Duodenal mucosa (tissue), 2 donors: ENCODE results near the gene TMEM150C.
A peak's percentile ranks its signal among the peaks of the same experiment; 100 is the strongest.
"Not testable (repeated sequence)": the region's sequence is repeated elsewhere in the genome, so short reads cannot be mapped to it uniquely, and the experiment has no call there.

Experiments used
- H3K27ac ChIP-seq: one replicate; pipeline ENCODE4 v1.7.0; 2013; ENCODE audit warnings: low read depth, low read length
- H3K27me3 ChIP-seq, 2 donors: one replicate each; pipeline ENCODE4 v1.7.0; 2013; ENCODE audit warnings: low read length in 2 of 2, control low read depth in 1 of 2; ENCODE audit not compliant: insufficient read depth in 2 of 2, control insufficient read depth in 1 of 2
- H3K36me3 ChIP-seq, 2 donors: one replicate each; pipeline ENCODE4 v1.7.0; 2013; ENCODE audit warnings: low read length in 2 of 2, control low read depth in 1 of 2; ENCODE audit not compliant: insufficient read depth in 2 of 2, control insufficient read depth in 1 of 2
- H3K4me1 ChIP-seq, 2 donors: one replicate each; pipeline ENCODE4 v1.7.0; 2013; ENCODE audit warnings: low read length in 2 of 2, control low read depth in 1 of 2; ENCODE audit not compliant: insufficient read depth in 2 of 2, control insufficient read depth in 1 of 2
- H3K4me3 ChIP-seq, 2 donors: one replicate each; pipeline ENCODE4 v1.7.0; 2013; ENCODE audit warnings: low read length in 2 of 2, low read depth in 1 of 2
- H3K9ac ChIP-seq, 2 donors: one replicate each; pipeline ENCODE4 v1.7.0; 2013; ENCODE audit warnings: low read length in 2 of 2, low read depth in 1 of 2
- H3K9me3 ChIP-seq, 2 donors: one replicate each; pipeline ENCODE4 v1.7.0; 2013; ENCODE audit warnings: low read length in 2 of 2, control low read depth in 1 of 2; ENCODE audit not compliant: control insufficient read depth in 1 of 2

TMEM150C gene

DNA sequence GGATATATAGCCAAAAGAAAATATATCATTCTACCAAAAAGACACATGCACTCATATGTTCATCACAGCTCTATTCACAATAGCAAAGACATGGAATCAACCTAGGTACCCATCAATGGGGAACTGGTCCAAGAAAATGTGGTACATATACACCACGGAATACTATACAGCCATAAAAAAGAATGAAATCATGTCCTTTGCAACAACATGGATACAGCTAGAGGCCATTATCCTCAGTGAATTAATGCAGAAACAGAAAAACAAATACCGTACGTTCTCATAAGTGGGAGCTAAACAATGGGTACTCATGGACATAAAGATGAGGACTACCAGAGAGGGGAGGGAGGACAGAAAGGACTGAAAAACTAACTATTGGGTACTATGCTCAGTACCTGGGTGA lies 13.9 kb downstream of the TMEM150C start:
- not testable (repeated sequence) for H3K4me3 ChIP-seq, H3K9ac ChIP-seq, H3K36me3 ChIP-seq, H3K27ac ChIP-seq, H3K4me1 ChIP-seq, H3K27me3 ChIP-seq, H3K9me3 ChIP-seq

DNA sequence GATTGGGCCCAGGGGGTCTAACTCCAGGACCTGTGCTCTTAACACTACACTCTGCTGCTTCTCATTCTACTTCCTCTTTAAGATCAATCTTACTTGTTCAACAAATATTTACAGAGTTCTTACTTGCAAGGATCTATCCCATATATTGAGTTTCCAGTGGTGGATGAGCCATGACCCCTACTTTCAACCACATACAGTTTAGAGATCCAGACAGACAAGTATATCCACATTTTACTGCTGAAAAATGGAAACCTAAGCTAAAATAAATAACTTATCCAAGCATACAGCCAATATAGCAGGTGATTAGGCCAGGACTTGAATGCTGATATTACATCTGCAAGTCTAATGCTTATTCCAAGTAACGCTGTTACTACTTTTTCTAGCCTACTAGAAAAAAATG lies 18.7 kb downstream of the TMEM150C start:
- no peaks in the 10 kb centered on the region for H3K27me3 ChIP-seq
- no peak overlapping the region for H3K9ac ChIP-seq
- no peak overlapping the region for H3K27ac ChIP-seq
- H3K4me3 ChIP-seq, result peak overlapping the region; percentile 4 to 37
- H3K36me3 ChIP-seq, result no peaks in the 10 kb centered on the region
- peaks cover 3 to 6% of the 10 kb centered on the region in 2 donors for H3K4me1 ChIP-seq
- H3K9me3 ChIP-seq, result no peaks in the 10 kb centered on the region

DNA sequence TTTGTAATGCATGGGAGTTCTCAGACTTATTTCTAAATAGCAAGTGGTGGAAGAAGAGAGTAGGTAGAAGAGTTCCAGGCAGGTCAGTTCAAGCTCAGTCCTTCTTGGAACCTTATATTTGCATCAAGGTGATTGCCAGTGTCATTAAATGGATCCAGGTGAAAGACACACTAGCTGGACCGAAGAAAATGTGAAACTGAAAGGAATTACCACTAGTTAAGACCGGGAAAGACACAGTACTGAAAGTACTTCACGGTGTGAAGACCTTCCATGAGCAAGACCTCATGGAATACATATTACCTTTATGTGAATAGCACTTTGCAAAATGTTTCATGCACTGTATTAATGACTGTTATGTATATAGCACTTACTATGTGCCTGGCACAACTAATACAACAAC lies 19.1 kb downstream of the TMEM150C start:
- H3K4me3 ChIP-seq, result peak overlapping the region; percentile 4 to 37
- H3K4me1 ChIP-seq, result peaks cover 3 to 6% of the 10 kb centered on the region in 2 donors
- no peak overlapping the region for H3K27ac ChIP-seq
- H3K9ac ChIP-seq, result no peak overlapping the region
- no peaks in the 10 kb centered on the region for H3K36me3 ChIP-seq
- no peaks in the 10 kb centered on the region for H3K9me3 ChIP-seq
- no peaks in the 10 kb centered on the region for H3K27me3 ChIP-seq

DNA sequence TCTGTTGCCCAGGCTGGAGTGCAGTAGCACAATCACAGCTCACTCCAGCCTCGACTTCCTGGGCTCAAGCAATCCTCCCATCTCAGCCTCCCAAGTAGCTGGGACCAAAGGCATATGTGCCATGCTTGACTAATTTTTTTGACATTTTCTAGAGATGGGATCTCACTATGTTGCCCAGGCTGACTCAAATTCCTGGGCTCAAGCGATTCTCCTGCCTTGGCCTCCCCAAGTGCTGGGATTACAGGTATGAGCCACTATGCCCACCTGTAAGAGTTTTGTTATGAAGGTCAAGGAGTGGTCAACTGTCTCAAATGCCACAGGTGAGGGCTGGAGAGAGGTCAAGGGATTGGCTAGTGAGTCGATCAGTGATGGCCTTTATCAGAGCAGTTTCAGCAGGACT lies 32.5 kb downstream of the TMEM150C start:
- no peaks in the 10 kb centered on the region for H3K9me3 ChIP-seq
- H3K27me3 ChIP-seq, result no peaks in the 10 kb centered on the region
- H3K4me1 ChIP-seq, result peaks cover 3 to 9% of the 10 kb centered on the region in 2 donors
- no peak overlapping the region for H3K9ac ChIP-seq
- no peak overlapping the region for H3K27ac ChIP-seq
- no peaks in the 10 kb centered on the region for H3K36me3 ChIP-seq
- H3K4me3 ChIP-seq, result no peak overlapping the region

DNA sequence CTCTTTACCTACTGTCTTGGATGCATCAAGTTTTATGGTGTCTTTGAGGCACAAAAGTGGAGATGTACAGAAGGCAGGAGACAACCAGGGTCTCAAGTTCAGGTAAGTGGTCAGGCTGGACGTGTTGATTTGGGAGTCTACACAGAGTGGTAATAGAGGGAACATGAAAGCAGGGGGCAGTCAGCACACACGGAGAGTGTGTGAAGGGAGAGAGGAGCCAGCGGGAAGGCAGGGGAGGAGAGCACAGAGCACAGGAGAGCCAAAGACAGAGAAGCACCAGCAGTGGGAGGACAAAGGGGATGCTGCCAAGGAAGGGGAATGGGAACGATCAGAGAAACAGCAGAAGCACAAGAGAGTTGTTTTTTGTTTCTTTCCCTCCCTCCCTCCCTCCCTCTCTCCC lies 32.9 kb downstream of the TMEM150C start:
- H3K36me3 ChIP-seq, result no peaks in the 10 kb centered on the region
- no peaks in the 10 kb centered on the region for H3K9me3 ChIP-seq
- no peaks in the 10 kb centered on the region for H3K27me3 ChIP-seq
- H3K4me3 ChIP-seq, result no peak overlapping the region
- H3K27ac ChIP-seq, result no peak overlapping the region
- H3K9ac ChIP-seq, result no peak overlapping the region
- peaks cover 3 to 9% of the 10 kb centered on the region in 2 donors for H3K4me1 ChIP-seq

DNA sequence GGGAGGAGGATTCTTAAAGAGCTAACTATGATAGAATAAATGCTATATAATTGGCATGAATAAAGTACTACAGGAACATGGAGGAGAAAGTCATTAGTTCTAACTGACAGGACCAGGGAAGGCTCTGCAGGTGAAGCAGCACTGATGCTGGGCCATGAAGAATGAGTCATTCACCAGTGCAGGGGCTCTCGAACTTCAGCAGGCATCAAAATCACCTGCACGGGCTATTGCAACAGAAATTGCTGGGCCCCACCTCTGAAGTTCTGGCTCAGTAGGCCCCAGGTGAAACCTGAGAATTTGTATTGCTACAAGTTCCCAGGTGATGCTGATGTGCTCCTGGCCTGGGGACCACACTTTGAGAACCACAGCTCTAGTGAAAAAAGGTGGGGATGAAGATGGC lies 33.7 kb downstream of the TMEM150C start:
- H3K36me3 ChIP-seq, result no peaks in the 10 kb centered on the region
- H3K4me1 ChIP-seq, result peaks cover 3 to 9% of the 10 kb centered on the region in 2 donors
- H3K27me3 ChIP-seq, result no peaks in the 10 kb centered on the region
- H3K9ac ChIP-seq, result no peak overlapping the region
- H3K27ac ChIP-seq, result no peak overlapping the region
- H3K4me3 ChIP-seq, result no peak overlapping the region
- no peaks in the 10 kb centered on the region for H3K9me3 ChIP-seq

DNA sequence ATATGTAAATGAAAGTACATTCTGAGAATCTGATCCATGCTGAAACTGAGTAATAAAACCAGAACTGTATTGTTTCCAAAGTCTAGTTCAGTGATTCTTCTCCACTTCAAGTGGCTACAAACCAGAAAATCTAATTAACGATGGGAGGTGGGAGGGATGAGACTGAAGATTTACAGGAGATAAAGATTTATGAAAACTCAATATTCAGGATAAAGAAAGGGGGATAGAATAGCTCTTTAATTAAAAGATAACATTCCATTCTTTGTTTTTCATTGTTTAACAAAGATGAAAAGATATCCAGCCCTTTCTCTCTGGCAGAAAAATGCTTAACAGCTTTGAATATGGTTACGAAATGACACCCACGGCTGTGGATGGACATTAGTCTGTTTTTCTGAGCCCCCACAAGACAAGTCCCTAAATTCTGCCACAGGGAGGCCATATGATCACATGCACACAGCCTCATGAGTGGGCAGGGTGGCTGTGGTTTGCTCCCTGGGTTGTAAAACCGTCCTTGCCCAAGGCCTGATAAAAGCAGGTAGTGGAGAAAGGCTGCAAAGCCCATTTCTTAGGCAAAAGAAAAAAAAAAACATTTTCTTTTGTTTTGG lies 36.4 kb downstream of the TMEM150C start:
- H3K4me1 ChIP-seq, result peaks cover 3 to 9% of the 10 kb centered on the region in 2 donors
- H3K27ac ChIP-seq, result no peak overlapping the region
- H3K9me3 ChIP-seq, result no peaks in the 10 kb centered on the region
- H3K9ac ChIP-seq, result no peak overlapping the region
- no peak overlapping the region for H3K4me3 ChIP-seq
- no peaks in the 10 kb centered on the region for H3K27me3 ChIP-seq
- no peaks in the 10 kb centered on the region for H3K36me3 ChIP-seq

DNA sequence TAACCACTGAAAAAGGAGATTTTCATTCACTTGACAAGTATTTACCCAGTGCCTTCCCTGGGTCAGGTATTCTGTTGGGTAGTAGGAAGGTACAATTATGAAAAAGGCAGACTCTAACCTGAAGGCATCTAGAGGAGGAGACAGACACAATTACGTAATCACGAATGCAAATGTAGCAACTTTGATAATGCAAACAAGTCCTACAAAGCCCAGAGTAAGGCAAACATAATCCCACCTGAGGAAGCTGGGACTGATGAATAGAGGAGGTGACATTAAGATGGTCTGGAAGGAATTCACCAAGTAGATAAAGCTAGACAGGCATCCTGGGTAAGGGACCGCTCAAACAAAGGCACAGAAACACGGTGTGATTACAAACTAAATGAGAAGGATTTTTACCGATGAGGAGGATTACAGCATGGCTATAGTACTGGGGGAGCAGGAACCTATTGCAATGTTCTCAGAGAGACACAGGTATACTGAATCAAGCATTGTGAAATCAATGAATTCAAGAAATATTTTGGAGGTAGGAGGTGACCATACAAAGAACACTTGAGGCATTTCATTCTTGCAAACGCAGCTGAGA lies 37.1 kb downstream of the TMEM150C start:
- Histone ChIP-seq H3K27ac (no peak overlapping the region), H3K9me3 (no peaks in the 10 kb centered on the region), H3K4me1 (peaks cover 3 to 9% of the 10 kb centered on the region in 2 donors), H3K27me3 (no peaks in the 10 kb centered on the region), H3K4me3 (no peak overlapping the region), H3K9ac (no peak overlapping the region), H3K36me3 (no peaks in the 10 kb centered on the region)

DNA sequence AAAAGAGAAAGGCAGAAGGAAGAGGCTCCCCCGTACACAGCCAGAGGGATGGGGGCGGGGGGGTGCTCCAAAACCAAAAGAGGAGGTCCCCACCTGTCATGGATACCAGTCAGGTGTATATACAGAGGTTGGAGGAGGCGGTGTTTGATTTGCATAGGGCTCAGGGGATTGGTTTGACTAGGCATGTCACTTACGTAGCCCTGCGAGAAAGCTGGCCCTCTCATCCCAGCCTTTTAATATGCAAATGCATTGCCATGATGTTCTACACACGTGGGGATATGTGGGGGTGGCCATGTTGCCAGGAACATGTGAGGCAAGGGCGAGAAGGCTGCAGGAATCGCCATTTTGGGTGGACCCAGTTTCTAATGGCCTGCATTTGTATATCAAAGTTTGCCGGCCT lies 38.6 kb downstream of the TMEM150C start:
- Histone ChIP-seq H3K9ac (no peak overlapping the region), H3K9me3 (no peaks in the 10 kb centered on the region), H3K36me3 (no peaks in the 10 kb centered on the region), H3K27ac (no peak overlapping the region), H3K4me1 (peaks cover 4 to 8% of the 10 kb centered on the region in 2 donors), H3K4me3 (no peak overlapping the region), H3K27me3 (no peaks in the 10 kb centered on the region)

DNA sequence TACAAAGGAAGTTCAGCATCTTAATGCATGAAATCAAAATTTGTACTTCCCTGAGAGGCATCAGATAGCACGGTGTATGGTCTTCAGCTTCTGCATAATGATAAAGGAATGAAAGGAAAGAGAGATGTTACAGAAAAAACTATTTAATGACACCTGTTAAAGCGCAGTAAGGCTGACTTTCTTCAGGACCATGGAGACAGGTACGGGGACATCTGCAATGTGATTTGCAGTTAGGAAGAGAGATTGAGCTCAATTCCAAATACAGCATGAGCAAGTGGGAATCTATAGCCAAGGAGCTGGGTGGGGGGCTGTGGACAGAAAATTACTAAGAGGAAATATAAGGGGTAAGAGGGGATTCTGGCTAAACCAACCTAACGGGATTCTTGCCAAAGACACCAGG lies 39.3 kb downstream of the TMEM150C start:
- no peaks in the 10 kb centered on the region for H3K36me3 ChIP-seq
- H3K9ac ChIP-seq, result no peak overlapping the region
- H3K4me3 ChIP-seq, result no peak overlapping the region
- H3K27ac ChIP-seq, result no peak overlapping the region
- H3K9me3 ChIP-seq, result no peaks in the 10 kb centered on the region
- H3K27me3 ChIP-seq, result no peaks in the 10 kb centered on the region
- H3K4me1 ChIP-seq, result peaks cover under 1 to 2% of the 10 kb centered on the region in 2 donors
